Tibial nerve (tissue), 3 donors: ENCODE data around the gene MBTPS2.

ENCODE experiments used
- POLR2A ChIP-seq, 2 donors: fragments of 450-650 bp; IDR thresholded peaks; one replicate each; pipeline ENCODE4 v1.6.1; 2017; ENCODE audit warnings: antibody characterized with exemption in 2 of 2, mild to moderate bottlenecking in 2 of 2, moderate library complexity in 2 of 2
- TF ChIP-seq, protein P1 (sequence below), 5 experiments: fragments of 200-600 bp in 3 of 5; fragments of 450-650 bp in 2 of 5; sonication (generic) in 3 of 5; IDR thresholded peaks; one replicate each; pipeline ENCODE4 v1.5.1; 2016 to 2019; ENCODE audit warnings: antibody characterized with exemption in 5 of 5, mild to moderate bottlenecking in 3 of 5, moderate library complexity in 2 of 5

GRCh38 chrX:21863241-21863640 lies 23.8 kb downstream of the MBTPS2 start:
- TF ChIP-seq, protein P1, sequence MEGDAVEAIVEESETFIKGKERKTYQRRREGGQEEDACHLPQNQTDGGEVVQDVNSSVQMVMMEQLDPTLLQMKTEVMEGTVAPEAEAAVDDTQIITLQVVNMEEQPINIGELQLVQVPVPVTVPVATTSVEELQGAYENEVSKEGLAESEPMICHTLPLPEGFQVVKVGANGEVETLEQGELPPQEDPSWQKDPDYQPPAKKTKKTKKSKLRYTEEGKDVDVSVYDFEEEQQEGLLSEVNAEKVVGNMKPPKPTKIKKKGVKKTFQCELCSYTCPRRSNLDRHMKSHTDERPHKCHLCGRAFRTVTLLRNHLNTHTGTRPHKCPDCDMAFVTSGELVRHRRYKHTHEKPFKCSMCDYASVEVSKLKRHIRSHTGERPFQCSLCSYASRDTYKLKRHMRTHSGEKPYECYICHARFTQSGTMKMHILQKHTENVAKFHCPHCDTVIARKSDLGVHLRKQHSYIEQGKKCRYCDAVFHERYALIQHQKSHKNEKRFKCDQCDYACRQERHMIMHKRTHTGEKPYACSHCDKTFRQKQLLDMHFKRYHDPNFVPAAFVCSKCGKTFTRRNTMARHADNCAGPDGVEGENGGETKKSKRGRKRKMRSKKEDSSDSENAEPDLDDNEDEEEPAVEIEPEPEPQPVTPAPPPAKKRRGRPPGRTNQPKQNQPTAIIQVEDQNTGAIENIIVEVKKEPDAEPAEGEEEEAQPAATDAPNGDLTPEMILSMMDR (IDR thresholded peaks at IDR 0.05), result no peak
- TF ChIP-seq POLR2A (IDR thresholded peaks at IDR 0.05), result no peak
